Spleen (tissue), 7 donors: ENCODE results near the gene MAPK8IP3.

Source experiments
- CTCF ChIP-seq, 11 experiments: fragments of 200-600 bp in 7 of 11; fragments of 450-650 bp in 4 of 11; sonication (generic) in 4 of 11; IDR thresholded peaks in 8 of 11; conservative IDR thresholded peaks in 3 of 11; 1 replicate in 7 of 11; 2 replicates in 4 of 11; pipeline versions ENCODE4 v1.4.0 to v1.8.0; 2016 to 2021; ENCODE audit warnings: antibody characterized with exemption in 11 of 11, inconsistent platforms in 4 of 11, mild to moderate bottlenecking in 1 of 11
- POLR2A ChIP-seq, 3 donors: fragments of 450-650 bp; IDR thresholded peaks; one replicate each; pipeline ENCODE4 v1.5.1; 2017; ENCODE audit warnings: antibody characterized with exemption in 3 of 3, mild to moderate bottlenecking in 1 of 3
- POLR2AphosphoS5 ChIP-seq, 3 donors: sonication (generic); formaldehyde crosslinking; IDR thresholded peaks; one replicate each; pipeline ENCODE4 v1.5.1; 2017; ENCODE audit warnings: antibody characterized with exemption in 3 of 3
- donor health status: DM: no; HTN: no; CAD: no; lungs with moderate emphysema.
- donor health status: DM: no; HTN: no; CAD: no.
- donor health status: DM: no; HTN: no; CAD: no.

GRCh38 chr16:1772362-1772907, 66.4 kb downstream of the MAPK8IP3 start, which contains the start of gene EME2:
- TF ChIP-seq CTCF (IDR thresholded peaks at IDR 0.05 in 8 of 11, conservative IDR thresholded peaks at IDR 0.05 in 3 of 11), result no peak
- TF ChIP-seq POLR2AphosphoS5 (IDR thresholded peaks at IDR 0.05), result no peak
- TF ChIP-seq POLR2A (IDR thresholded peaks at IDR 0.05), result no peak
